ENCODE measurements around the gene CDC25B.
A peak's percentile ranks its signal among the peaks of the same experiment; 100 is the strongest.

CDC25B gene

GRCh38 chr20:3795511-3796468 lies at the start of gene CDC25B:
Gene CDC25B (plus strand): TSS chr20:3796310. CDS start chr20:3796532, 222 bp downstream.
- DNase-seq (ENCODE audit: low read depth): peak; percentile 82

- no peak for DNase-seq (ENCODE audit: low read depth)
These were observed 48.6 kb upstream of the CDC25B start for GRCh38 chr20:3747471-3747870.

GRCh38 chr20:3748073-3748472 lies 48.0 kb upstream of the CDC25B start:
- DNase-seq (ENCODE audit: low read depth): no peak

GRCh38 chr20:3749087-3749688 lies 46.9 kb upstream of the CDC25B start:
- no peak for DNase-seq (ENCODE audit: low read depth)

DNA sequence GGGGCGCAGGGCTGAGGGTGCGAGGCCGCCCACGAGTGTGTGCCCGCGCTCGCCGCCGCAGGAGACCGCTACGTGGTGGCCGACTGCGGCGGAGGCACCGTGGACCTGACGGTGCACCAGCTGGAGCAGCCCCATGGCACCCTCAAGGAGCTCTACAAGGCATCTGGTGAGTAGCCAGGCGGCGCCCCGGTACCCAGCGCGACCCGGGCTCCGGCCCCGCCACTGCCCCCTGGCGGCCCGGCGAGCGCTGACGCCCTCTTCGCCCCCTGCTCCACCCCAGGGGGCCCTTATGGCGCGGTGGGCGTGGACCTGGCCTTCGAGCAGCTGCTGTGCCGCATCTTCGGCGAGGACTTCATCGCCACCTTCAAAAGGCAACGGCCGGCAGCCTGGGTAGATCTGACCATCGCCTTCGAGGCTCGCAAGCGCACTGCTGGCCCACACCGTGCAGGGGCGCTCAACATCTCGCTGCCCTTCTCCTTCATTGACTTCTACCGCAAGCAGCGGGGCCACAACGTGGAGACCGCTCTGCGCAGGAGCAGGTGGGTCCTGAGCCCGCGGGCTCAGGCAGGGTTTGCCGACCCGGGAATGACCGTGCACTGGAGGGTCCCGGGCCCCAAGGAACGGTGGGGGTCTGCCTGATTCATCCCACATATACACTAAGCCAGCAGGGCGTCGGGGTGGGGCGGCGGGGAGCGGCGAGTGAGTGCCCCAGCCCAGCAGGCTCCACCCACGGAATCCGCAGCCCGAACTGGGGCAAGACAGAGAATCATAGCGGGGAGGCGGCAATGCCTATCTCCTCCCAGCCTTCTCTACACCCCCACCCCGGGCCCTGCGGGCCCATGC lies 46.2 kb upstream of the CDC25B start:
- DNase-seq (ENCODE audit: low read depth): no peak

- no peak for DNase-seq (ENCODE audit: low read depth)
These were observed 44.8 kb upstream of the CDC25B start for GRCh38 chr20:3751305-3751674.

GRCh38 chr20:3751675-3752385 lies 44.3 kb upstream of the CDC25B start:
- DNase-seq (ENCODE audit: low read depth): peak; percentile 21

DNA sequence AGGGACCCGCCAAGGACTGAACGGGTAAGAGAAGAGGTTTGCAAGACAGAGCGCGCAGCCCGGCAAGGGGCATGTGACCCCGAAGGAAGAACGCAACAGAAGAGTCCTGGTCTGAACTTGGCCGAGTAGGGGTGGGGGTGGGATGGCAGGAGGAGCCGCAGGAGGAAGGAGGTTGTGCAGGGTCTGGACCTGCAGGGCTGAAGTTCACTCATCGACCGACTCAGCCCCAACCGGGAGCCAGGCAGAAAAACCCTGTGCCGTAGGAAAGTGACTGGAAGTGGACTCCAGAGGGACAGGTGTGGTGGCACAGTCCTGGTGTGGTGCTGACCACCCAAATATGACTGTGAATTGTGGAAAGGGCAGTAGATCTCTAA lies 43.7 kb upstream of the CDC25B start:
- no peak for DNase-seq (ENCODE audit: low read depth)

DNA sequence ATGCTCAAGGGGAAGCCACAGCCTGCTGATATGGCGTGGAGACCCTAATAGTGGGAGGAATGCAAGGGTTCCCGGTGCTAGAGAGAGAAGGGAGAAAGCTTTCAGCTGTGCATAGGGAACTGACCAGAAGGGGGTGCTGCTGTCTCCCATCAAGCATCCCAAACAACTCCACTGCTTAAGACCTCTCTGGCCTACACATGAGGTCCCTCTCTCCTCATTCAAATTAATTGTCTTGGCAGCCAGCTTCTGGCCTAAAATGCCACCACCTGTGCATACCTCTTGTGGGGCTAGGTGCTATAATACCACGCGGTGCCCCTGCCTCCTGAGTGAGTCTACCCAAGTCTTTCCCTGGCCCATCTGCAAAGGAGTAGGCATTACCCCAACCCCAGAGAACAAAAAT lies 43.0 kb upstream of the CDC25B start:
- peak; percentile 27 for DNase-seq (ENCODE audit: low read depth)

- DNase-seq (ENCODE audit: low read depth): no peak
These were observed 42.4 kb upstream of the CDC25B start for GRCh38 chr20:3753501-3754275.

DNA sequence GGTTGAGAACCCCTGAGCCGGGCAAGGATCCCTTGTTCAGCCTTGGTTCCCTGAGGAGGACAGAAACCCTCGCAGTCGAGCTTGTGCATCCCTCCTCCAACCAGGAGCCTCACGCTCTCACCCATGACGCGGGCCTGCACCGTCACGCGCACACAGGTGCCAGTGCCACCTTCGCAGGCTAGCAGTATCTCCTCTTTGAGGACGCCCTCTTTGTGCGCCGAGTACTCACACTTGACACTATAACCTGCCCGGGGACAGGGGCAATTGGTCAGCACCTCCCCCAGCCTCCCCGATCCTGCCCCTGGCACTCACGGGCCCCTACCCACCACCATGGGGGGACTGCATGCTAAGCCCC lies 41.9 kb upstream of the CDC25B start:
- DNase-seq (ENCODE audit: low read depth): no peak

GRCh38 chr20:3755269-3755668 lies 40.8 kb upstream of the CDC25B start:
- DNase-seq (ENCODE audit: low read depth): no peak

- DNase-seq (ENCODE audit: low read depth): no peak
These were observed 40.2 kb upstream of the CDC25B start for GRCh38 chr20:3755814-3756480.

DNA sequence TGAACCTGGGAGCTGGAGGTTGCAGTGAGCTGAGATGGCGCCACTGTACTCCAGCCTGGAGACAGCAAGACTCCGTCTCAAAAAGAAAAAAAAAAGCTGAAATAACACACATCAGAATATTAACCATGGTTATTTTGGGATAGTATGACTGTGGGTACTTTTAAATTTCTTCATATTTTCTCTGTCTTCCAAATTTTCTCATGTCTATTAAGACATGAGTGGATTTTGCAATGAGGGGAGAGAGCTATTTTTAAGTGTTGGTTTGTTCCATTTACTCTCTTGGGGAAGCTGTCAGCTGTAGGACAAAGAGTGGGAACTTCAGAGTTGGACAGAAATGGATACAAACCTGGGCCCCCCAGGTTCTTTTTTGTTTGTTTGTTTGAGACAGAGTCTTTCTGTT lies 38.8 kb upstream of the CDC25B start:
- DNase-seq (ENCODE audit: low read depth): no peak

DNA sequence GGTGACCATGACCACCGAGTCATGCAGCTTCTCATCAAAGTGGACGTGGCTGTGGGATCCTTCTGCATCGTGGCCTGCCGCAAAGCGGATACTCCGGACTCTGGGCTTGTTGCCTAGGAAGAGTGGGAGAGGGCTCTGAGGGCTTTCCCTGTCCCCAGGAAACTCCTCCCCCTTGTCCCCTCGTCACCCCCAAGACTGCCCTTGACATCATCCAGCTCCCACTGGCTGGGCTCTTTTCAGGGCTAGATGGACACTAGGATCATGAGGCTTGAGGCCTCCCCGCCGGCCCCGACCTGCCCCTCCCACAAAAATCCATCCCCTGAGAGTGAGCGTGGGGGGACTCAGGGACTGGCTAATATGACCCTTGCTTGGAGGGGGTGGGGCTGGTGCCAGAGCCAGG lies 37.5 kb upstream of the CDC25B start:
- no peak for DNase-seq (ENCODE audit: low read depth)

DNA sequence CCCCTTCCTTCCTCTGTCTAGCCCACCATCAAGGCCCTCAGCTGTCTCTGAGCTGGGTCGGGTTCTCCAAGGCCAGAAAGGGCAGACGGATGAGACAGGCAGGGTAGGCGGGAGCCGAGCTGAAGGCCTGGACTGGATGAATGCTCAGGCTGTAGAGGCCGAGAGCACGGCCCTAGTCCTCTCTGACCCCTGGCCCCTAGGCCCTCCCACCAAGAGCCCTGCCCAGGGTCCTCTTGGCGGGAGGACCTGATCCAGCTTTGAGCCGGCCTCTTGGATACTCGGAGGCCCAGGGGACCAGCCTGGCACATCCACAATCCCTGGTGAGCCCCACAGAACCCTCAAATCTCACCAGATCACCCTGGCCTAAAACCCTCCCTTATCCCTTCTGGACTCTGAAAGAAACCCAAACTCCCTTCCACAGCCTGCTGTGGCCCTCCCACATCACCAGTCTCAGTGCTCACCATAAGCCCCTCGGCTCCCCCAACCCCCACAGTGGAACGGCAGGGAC lies 36.7 kb upstream of the CDC25B start:
- DNase-seq (ENCODE audit: low read depth): no peak

DNA sequence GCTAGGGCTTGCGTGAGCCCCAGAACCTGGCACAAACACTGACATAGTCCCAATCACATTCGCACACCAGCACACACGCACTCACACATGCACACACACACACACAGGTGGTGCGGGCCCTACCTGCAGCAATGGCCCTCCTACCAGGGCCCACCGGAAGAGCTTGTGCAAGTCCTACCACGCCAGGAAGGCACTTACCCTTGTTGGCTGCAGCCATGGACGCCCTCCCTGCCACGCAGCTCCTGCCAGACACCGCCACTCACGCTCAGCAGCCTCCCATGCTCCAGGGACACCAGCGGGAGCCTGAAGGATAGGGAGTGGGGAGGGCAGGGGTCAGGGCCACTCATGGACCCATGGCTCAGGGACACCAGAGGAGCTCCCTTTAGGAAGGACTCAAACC lies 36.2 kb upstream of the CDC25B start:
- no peak for DNase-seq (ENCODE audit: low read depth)

DNA sequence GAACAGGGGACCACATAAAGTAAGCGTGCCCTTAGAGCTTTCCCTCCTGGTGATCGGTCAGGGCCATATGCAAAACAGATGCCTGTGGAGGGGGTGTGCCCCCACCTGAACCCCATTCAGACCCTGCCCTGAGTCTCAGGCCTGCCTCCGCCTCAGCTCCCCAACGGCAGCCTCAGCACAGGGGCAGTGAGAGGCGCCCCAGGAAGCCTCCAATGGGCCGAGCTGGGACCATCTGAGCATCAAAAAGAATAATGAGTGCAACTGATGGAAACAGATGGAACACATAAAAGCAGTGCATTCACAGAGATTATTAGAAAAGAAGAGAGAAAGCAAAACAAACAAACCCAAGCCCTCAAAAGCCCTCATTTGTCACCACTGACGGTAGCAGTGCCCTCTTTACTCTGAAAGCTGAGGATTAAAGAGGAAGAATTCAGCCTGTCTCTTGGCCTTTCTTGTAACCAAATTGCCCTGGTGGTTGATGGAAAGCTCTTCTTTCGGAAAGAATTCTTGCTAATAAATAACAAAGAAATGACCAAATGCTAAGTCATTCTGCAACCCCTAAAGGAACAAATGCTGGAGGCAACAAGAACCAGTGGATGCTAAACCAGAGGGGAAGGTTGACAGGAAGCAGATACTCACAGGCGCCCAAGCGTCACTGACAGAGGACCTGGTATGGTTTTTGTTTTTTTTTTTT lies 35.3 kb upstream of the CDC25B start:
- DNase-seq (ENCODE audit: low read depth): no peak

- DNase-seq (ENCODE audit: low read depth): no peak
These were observed 32.2 kb upstream of the CDC25B start for GRCh38 chr20:3763671-3764601.
